Spinal cord (tissue), 10 donors: Measurements from ENCODE around the gene GOLGA6B. TPM values are rescaled to one million over a fixed set of nuclear protein-coding genes. Genes with fewer than 3 reads are reported as not detected.
"Not testable (repeated sequence)": the region's sequence is repeated elsewhere in the genome, so short reads cannot be mapped to it uniquely, and the experiment has no call there.

ENCODE experiments used
- DNase-seq, 6 donors: peaks; one replicate each; pipeline versions ENCODE4 v3.0.0 to v3.0.0-alpha.2; 2013 to 2015; ENCODE audit warnings: low spot score in 6 of 6, low read depth in 4 of 6
- H3K27ac ChIP-seq: one replicate; pipeline ENCODE4 v1.5.1; 2013; ENCODE audit warnings: low read depth, low read length, control low read depth
- H3K27me3 ChIP-seq: one replicate; pipeline ENCODE4 v1.6.1; 2013; ENCODE audit warnings: low read length; ENCODE audit not compliant: control insufficient read depth, insufficient read depth
- H3K36me3 ChIP-seq: one replicate; pipeline ENCODE4 v1.6.1; 2013; ENCODE audit warnings: low read length; ENCODE audit not compliant: control insufficient read depth, insufficient read depth
- H3K4me1 ChIP-seq: one replicate; pipeline ENCODE4 v1.6.1; 2013; ENCODE audit warnings: low read length; ENCODE audit not compliant: control insufficient read depth, insufficient read depth
- H3K4me3 ChIP-seq: one replicate; pipeline ENCODE4 v1.5.1; 2013; ENCODE audit warnings: low read depth, low read length, control low read depth
- H3K9me3 ChIP-seq: one replicate; pipeline ENCODE4 v1.6.1; 2013; ENCODE audit warnings: low read length; ENCODE audit not compliant: control insufficient read depth, insufficient read depth
- WGBS: methylation state at CpG from one replicate; pipeline ENCODE4 v1.1.5; 2013; ENCODE audit warnings: missing lambda C conversion rate; ENCODE audit not compliant: insufficient coverage; 5-methylcytosine and 5-hydroxymethylcytosine counted together
- polyA plus RNA-seq, 2 donors: library from polyadenylated mRNA; unstranded; fragments of 120-200 nt; gene quantifications; one replicate each; pipeline ENCODE4 v1.2.1, GENCODE V29; 2013; ENCODE audit not compliant: insufficient read length in 2 of 2
- total RNA-seq, 2 donors: library from RNA; depleted of rRNA in 1 of 2; stranded (reverse); fragments of 120-200 nt in 1 of 2; fragments of >200 nt in 1 of 2; gene quantifications; one replicate each; pipeline versions ENCODE4 v1.2.3 to v1.2.4, GENCODE V29; 2013 to 2014
- donor health status: healthy.

Gene GOLGA6B
- total and polyA plus RNA-seq, 4 donors, result 0.11 to 1.3 TPM; not detected in 2

- not testable (repeated sequence) for H3K9me3 ChIP-seq, H3K4me1 ChIP-seq, H3K36me3 ChIP-seq, DNase-seq, H3K4me3 ChIP-seq, H3K27ac ChIP-seq, H3K27me3 ChIP-seq
- WGBS, result 92% methylated on average over 4 of the region's 4 CpGs
Measured at GRCh38 chr15:72623854-72624253, 30.6 kb upstream of the GOLGA6B start.

- no CpG with 5 or more reads among the region's 3 CpGs for WGBS
Measured at GRCh38 chr15:72626153-72626552, 28.3 kb upstream of the GOLGA6B start.

GRCh38 chr15:72628249-72629067 is 26.0 kb upstream of the GOLGA6B start:
- H3K27me3 ChIP-seq, H3K27ac ChIP-seq, H3K9me3 ChIP-seq, H3K4me3 ChIP-seq, H3K4me1 ChIP-seq, DNase-seq, H3K36me3 ChIP-seq: not testable (repeated sequence)
- 86% methylated on average over 8 of the region's 11 CpGs for WGBS

More at GRCh38 chr15:72626153-72626552, 28.3 kb upstream of the GOLGA6B start:
- H3K27me3 ChIP-seq, H3K4me1 ChIP-seq, H3K4me3 ChIP-seq, H3K9me3 ChIP-seq, DNase-seq, H3K27ac ChIP-seq, H3K36me3 ChIP-seq: not testable (repeated sequence)

GRCh38 chr15:72629068-72629570 is 25.4 kb upstream of the GOLGA6B start:
- not testable (repeated sequence) for H3K36me3 ChIP-seq, H3K9me3 ChIP-seq, H3K27ac ChIP-seq, DNase-seq, H3K27me3 ChIP-seq, H3K4me3 ChIP-seq, H3K4me1 ChIP-seq
- 80% methylated on average over 7 of the region's 7 CpGs for WGBS

- H3K4me1 ChIP-seq, H3K27ac ChIP-seq, H3K9me3 ChIP-seq, H3K36me3 ChIP-seq, H3K27me3 ChIP-seq: not testable (repeated sequence)
- no CpG with 5 or more reads among the region's 43 CpGs for WGBS
- DNase-seq, result peak in 5 of 6 donors; percentile 42 to 95 (median 60)
- peak overlapping the region; percentile 27 for H3K4me3 ChIP-seq
Measured at GRCh38 chr15:72636519-72637282, 17.8 kb upstream of the GOLGA6B start.

- H3K4me3 ChIP-seq, H3K36me3 ChIP-seq, DNase-seq, H3K9me3 ChIP-seq, H3K27ac ChIP-seq, H3K27me3 ChIP-seq, H3K4me1 ChIP-seq: not testable (repeated sequence)
- no CpG with 5 or more reads among the region's 26 CpGs for WGBS
Measured at GRCh38 chr15:72639759-72640483, 14.6 kb upstream of the GOLGA6B start.

GRCh38 chr15:72642271-72642670 is 12.2 kb upstream of the GOLGA6B start:
- WGBS, result no CpG with 5 or more reads among the region's 2 CpGs
- H3K27me3 ChIP-seq, H3K4me3 ChIP-seq, H3K9me3 ChIP-seq, DNase-seq, H3K36me3 ChIP-seq, H3K4me1 ChIP-seq, H3K27ac ChIP-seq: not testable (repeated sequence)

- H3K27me3 ChIP-seq, H3K4me1 ChIP-seq, DNase-seq, H3K4me3 ChIP-seq, H3K36me3 ChIP-seq, H3K9me3 ChIP-seq, H3K27ac ChIP-seq: not testable (repeated sequence)
- 100% methylated on average over 2 of the region's 10 CpGs for WGBS
Measured at GRCh38 chr15:72648631-72649253, 5.8 kb upstream of the GOLGA6B start.

- not testable (repeated sequence) for H3K4me3 ChIP-seq, H3K36me3 ChIP-seq, DNase-seq, H3K4me1 ChIP-seq, H3K27me3 ChIP-seq, H3K9me3 ChIP-seq, H3K27ac ChIP-seq
- no CpG with 5 or more reads among the region's 3 CpGs for WGBS
Measured at GRCh38 chr15:72656014-72656413, 1.5 kb downstream of the GOLGA6B start.
